Upper lobe of right lung (tissue), 1 donor: ENCODE measurements around the gene OVOL2. TPM values are rescaled to one million over a fixed set of nuclear protein-coding genes. Genes with fewer than 3 reads are reported as not detected.

ENCODE experiments used
- ATAC-seq: fragments of 200-7000 bp; cut with Tn5 transposase; one replicate; pipeline ENCODE4 v1.9.1; 2020; ENCODE audit warnings: mild to moderate bottlenecking, moderate library complexity
- DNase-seq: peaks from one replicate; pipeline ENCODE4 v3.0.0-alpha.2; 2020
- H3K27ac ChIP-seq: fragments of 200-600 bp; one replicate; pipeline ENCODE4 v1.8.0; 2022
- H3K27me3 ChIP-seq: fragments of 200-600 bp; one replicate; pipeline ENCODE4 v1.8.0; 2022; ENCODE audit warnings: mild to moderate bottlenecking
- H3K36me3 ChIP-seq: fragments of 200-600 bp; one replicate; pipeline ENCODE4 v1.8.0; 2022
- H3K4me1 ChIP-seq: fragments of 200-600 bp; one replicate; pipeline ENCODE4 v1.8.0; 2022
- H3K4me3 ChIP-seq: fragments of 200-600 bp; one replicate; pipeline ENCODE4 v1.8.0; 2022; ENCODE audit warnings: mild to moderate bottlenecking
- H3K9me3 ChIP-seq: fragments of 200-600 bp; one replicate; pipeline ENCODE4 v1.8.0; 2022
- CTCF ChIP-seq: fragments of 200-600 bp; IDR thresholded peaks from one replicate; pipeline ENCODE4 v1.8.0; 2022; ENCODE audit warnings: antibody characterized with exemption
- intact Hi-C: fragments of 100-400 bp; cut with DNase I; formaldehyde crosslinking; loops from one replicate; pipeline ENCODE4 v1.11.0; 2022
- total RNA-seq: library from RNA; stranded (reverse); fragmentation: NEBNext Ultra II Directional; extraction: Animal tissue kit (Norgen Biotek cat#: 25700); gene quantifications from one replicate; pipeline ENCODE4 v1.2.1, GENCODE V29; 2021
- donor health status: DM: no; HTN: yes; CAD: no; lungs with severe emphysema.

OVOL2 gene
- total RNA-seq, 1 donor from 2014 or later, result 6.7 TPM

- H3K36me3 ChIP-seq, result no peaks in the 10 kb centered on the region
- no peaks in the 10 kb centered on the region for H3K9me3 ChIP-seq
- H3K27me3 ChIP-seq, result no peaks in the 10 kb centered on the region
- H3K4me1 ChIP-seq, result peaks cover 13% of the 10 kb centered on the region
- no peak for ATAC-seq
- intact Hi-C loops, result no loop called here
- no peak overlapping the region for H3K4me3 ChIP-seq
- no peak overlapping the region for H3K27ac ChIP-seq
- no peak for TF ChIP-seq CTCF
- DNase-seq, result no peak
These were observed 53.8 kb downstream of the OVOL2 start for GRCh38 chr20:18003897-18004296.

DNA sequence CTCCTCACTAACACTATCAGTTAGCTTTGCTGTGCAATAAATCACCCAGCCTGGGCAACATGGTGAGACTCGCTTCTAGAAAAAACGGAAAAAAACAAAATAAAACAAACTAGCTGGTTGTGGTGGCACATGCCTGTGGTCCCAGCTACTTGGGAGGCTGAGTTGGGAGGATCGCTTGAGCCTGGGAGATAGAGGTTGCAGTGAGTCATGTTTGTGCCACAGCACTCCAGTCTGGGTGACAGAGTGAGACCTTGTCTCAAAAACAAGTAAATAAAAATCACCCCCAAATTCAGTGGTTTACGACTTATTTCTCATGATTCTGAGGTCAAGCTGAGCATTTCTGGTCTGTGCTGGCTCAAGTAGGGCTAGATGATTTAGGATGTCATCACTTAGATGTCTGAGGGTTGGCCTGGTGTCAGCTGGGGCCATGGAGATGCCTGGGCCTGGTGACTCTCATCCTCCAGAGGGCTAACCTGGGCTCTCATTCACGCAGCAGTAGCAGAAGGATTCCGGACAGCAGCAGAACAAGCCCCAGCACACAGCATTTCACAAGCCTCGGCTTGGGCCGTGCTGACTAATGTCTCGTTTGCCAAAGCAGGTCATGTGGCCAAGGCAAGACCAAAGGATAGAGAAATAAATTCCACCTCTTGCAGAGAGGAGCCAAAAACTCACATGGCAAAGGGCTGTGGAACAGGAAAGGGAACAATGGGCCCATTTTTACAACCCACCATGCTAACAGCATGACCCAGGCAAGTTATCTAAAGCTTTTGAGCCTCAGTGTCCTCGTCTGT, 56.4 kb downstream of the OVOL2 start:
- Histone ChIP-seq H3K4me3 (no peak overlapping the region), H3K27me3 (no peaks in the 10 kb centered on the region), H3K27ac (no peak overlapping the region), H3K9me3 (no peaks in the 10 kb centered on the region), H3K36me3 (no peaks in the 10 kb centered on the region), H3K4me1 (peaks cover 2% of the 10 kb centered on the region)
- TF ChIP-seq CTCF, result no peak
- intact Hi-C loops, result no loop called here
- peak; percentile 80 for DNase-seq
- peak; percentile 84 for ATAC-seq

DNA sequence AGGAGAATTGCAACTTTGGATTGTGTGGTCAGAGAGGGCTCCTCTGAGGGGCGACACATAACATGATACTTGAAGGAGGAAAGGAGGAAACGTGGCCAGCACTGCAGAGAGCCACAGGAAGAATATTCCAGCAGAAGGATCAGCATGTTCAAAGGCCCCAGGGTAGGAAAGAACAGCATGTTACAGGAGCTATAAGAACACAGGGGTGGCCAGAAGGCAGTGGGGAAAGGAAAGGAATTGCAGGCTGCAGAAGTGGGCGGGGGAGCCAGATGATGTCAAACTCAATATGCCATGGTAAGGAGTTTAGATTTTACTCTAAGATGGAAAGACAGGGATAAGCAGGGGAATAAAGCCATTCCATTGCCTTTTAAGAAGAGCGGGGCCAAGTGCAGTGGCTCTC, 58.1 kb downstream of the OVOL2 start:
- Histone ChIP-seq H3K4me3 (no peak overlapping the region), H3K4me1 (peaks cover 6% of the 10 kb centered on the region), H3K36me3 (no peaks in the 10 kb centered on the region), H3K27ac (no peak overlapping the region), H3K9me3 (no peaks in the 10 kb centered on the region), H3K27me3 (no peaks in the 10 kb centered on the region)
- intact Hi-C loops, result no loop called here
- DNase-seq (no peak), ATAC-seq (no peak)
- no peak for TF ChIP-seq CTCF

DNA sequence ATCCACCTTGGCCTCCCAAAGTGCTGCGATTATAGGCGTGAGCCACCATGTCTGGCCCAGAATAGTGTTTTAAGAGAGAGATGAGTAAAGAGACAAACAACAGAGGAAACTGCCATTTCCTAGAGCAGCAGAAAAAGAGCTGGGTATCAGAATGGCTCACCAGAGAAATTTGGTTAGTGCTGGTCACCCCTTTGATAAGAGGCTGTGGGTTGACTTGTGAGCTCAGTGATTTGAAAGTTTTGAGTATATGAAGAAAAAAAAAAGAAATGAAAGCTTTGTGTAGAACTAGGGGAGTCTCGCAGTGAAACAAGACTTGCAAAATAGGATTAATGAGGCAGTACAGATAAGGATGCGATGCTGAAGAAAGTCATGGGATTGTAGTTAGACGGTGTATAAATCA, 59.3 kb downstream of the OVOL2 start:
- no peak for DNase-seq
- intact Hi-C loops, result no loop called here
- H3K4me1 ChIP-seq, result peaks cover 6% of the 10 kb centered on the region
- no peaks in the 10 kb centered on the region for H3K36me3 ChIP-seq
- no peak for ATAC-seq
- no peaks in the 10 kb centered on the region for H3K9me3 ChIP-seq
- H3K27me3 ChIP-seq, result no peaks in the 10 kb centered on the region
- TF ChIP-seq CTCF, result no peak
- H3K27ac ChIP-seq, result no peak overlapping the region
- H3K4me3 ChIP-seq, result no peak overlapping the region

- no peak overlapping the region for H3K27ac ChIP-seq
- intact Hi-C loops, result no loop called here
- no peak overlapping the region for H3K4me3 ChIP-seq
These were observed 61.5 kb downstream of the OVOL2 start for GRCh38 chr20:17995967-17996819.

More at GRCh38 chr20:17995967-17996819, 61.5 kb downstream of the OVOL2 start:
- DNase-seq, result no peak
- peak; percentile 97 for TF ChIP-seq CTCF
- Histone ChIP-seq H3K9me3 (no peaks in the 10 kb centered on the region), H3K36me3 (no peaks in the 10 kb centered on the region), H3K4me1 (peaks cover 6% of the 10 kb centered on the region), H3K27me3 (no peaks in the 10 kb centered on the region)
- peak; percentile 90 for ATAC-seq
